ENCODE measurements around the gene SPINK8.
"Not testable (repeated sequence)": the region's sequence is repeated elsewhere in the genome, so short reads cannot be mapped to it uniquely, and the experiment has no call there.

SPINK8 gene

GRCh38 chr3:48331706-48332435 lies 1.6 kb downstream of the SPINK8 start:
- not testable (repeated sequence) for DNase-seq (ENCODE audit: low spot score)

GRCh38 chr3:48320996-48321395 lies 12.5 kb downstream of the SPINK8 start:
- no peak for DNase-seq (ENCODE audit: low spot score)

- peak; percentile 29 for DNase-seq (ENCODE audit: low spot score)
Measured at GRCh38 chr3:48318713-48319468, 14.6 kb downstream of the SPINK8 start.

GRCh38 chr3:48314542-48314941 lies 18.9 kb downstream of the SPINK8 start:
- DNase-seq (ENCODE audit: low spot score): no peak

GRCh38 chr3:48306860-48307530 lies 26.5 kb downstream of the SPINK8 start:
- DNase-seq (ENCODE audit: low spot score): no peak

GRCh38 chr3:48306290-48306689 lies 27.2 kb downstream of the SPINK8 start:
- DNase-seq (ENCODE audit: low spot score): no peak

- no peak for DNase-seq (ENCODE audit: low spot score)
Measured at GRCh38 chr3:48305396-48305795, 28.1 kb downstream of the SPINK8 start.

GRCh38 chr3:48303021-48303420 lies 30.4 kb downstream of the SPINK8 start:
- DNase-seq (ENCODE audit: low spot score): no peak

GRCh38 chr3:48301800-48302166 lies 31.7 kb downstream of the SPINK8 start:
- DNase-seq (ENCODE audit: low spot score): no peak

GRCh38 chr3:48301020-48301799 lies 32.3 kb downstream of the SPINK8 start, which contains the start of gene NME6:
Gene NME6, minus strand, starts transcription at chr3:48301367.
- peak; percentile 78 for DNase-seq (ENCODE audit: low spot score)

- DNase-seq (ENCODE audit: low spot score): no peak
Measured at GRCh38 chr3:48299746-48300712, 33.4 kb downstream of the SPINK8 start.

- DNase-seq (ENCODE audit: low spot score): no peak
Measured at GRCh38 chr3:48297111-48297810, 36.2 kb downstream of the SPINK8 start.

GRCh38 chr3:48296699-48297098 lies 36.8 kb downstream of the SPINK8 start:
- DNase-seq (ENCODE audit: low spot score): no peak

GRCh38 chr3:48294611-48295263 lies 38.7 kb downstream of the SPINK8 start:
- no peak for DNase-seq (ENCODE audit: low spot score)

- no peak for DNase-seq (ENCODE audit: low spot score)
Measured at GRCh38 chr3:48289659-48290058, 43.8 kb downstream of the SPINK8 start.

- DNase-seq (ENCODE audit: low spot score): no peak
Measured at GRCh38 chr3:48287034-48287433, 46.4 kb downstream of the SPINK8 start.

GRCh38 chr3:48286308-48286707 lies 47.2 kb downstream of the SPINK8 start:
- no peak for DNase-seq (ENCODE audit: low spot score)

GRCh38 chr3:48285675-48286074 lies 47.8 kb downstream of the SPINK8 start:
- DNase-seq (ENCODE audit: low spot score): no peak

GRCh38 chr3:48285132-48285531 lies 48.3 kb downstream of the SPINK8 start:
- no peak for DNase-seq (ENCODE audit: low spot score)

GRCh38 chr3:48280881-48281280 lies 52.6 kb downstream of the SPINK8 start:
- no peak for DNase-seq (ENCODE audit: low spot score)

All from COLO829 (cell line).